PC-9 (cell line): ENCODE results near the gene CCDC192.

Experiments used
- CTCF ChIP-seq: fragments of 200-600 bp; sonication (generic); conservative IDR thresholded peaks from 2 replicates; pipeline ENCODE4 v1.6.1; 2017; ENCODE audit warnings: mixed run types, antibody characterized with exemption, mild to moderate bottlenecking, moderate library complexity
- EZH2 ChIP-seq: fragments of 200-600 bp; sonication (generic); IDR thresholded peaks from 2 replicates; pipeline ENCODE4 v1.8.0; 2017; ENCODE audit warnings: antibody characterized with exemption, low read depth

DNA sequence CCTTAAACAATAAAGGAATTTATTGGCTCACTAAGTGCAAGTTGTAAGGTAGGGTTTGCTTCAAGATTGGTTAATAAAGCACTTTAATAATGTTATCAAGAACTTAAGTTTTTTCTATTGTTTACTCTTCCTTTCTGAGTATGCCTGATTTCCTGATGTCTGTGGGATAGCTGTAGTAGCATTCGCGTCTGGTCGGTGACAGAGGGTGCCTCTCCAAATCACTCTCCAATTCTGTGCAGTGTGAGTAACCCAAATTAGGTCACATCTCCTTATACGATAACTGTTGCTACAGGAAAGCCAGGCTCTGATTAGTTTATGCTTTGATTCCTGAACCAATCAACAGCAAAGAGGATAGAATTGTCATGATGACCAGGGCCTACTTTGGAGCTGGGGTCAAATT is 90.7 kb downstream of the CCDC192 start:
- TF ChIP-seq CTCF, result no peak
- no peak for TF ChIP-seq EZH2
